Urinary bladder (tissue), 4 donors: Measurements from ENCODE around the gene DAB1. TPM values are rescaled to one million over a fixed set of nuclear protein-coding genes. Genes with fewer than 3 reads are reported as not detected.

ENCODE experiments used
- DNase-seq: peaks from one replicate; pipeline ENCODE4 v3.0.0-alpha.2; 2015; ENCODE audit errors: extremely low spot score
- H3K27ac ChIP-seq: one replicate; pipeline ENCODE4 v1.5.1; 2013; ENCODE audit warnings: low read depth, mild to moderate bottlenecking, moderate library complexity
- H3K36me3 ChIP-seq: one replicate; pipeline ENCODE4 v1.6.1; 2013; ENCODE audit warnings: mild to moderate bottlenecking, moderate library complexity; ENCODE audit not compliant: insufficient read depth
- H3K4me1 ChIP-seq: one replicate; pipeline ENCODE4 v1.6.1; 2013; ENCODE audit warnings: mild to moderate bottlenecking, moderate library complexity; ENCODE audit not compliant: insufficient read depth
- H3K4me3 ChIP-seq: one replicate; pipeline ENCODE4 v1.5.1; 2013; ENCODE audit warnings: low read depth, low read length
- WGBS: extraction: QIAGEN DNeasy Blood & Tissue Kit; methylation state at CpG from one replicate; pipeline ENCODE4 v1.1.7; 2013; 5-methylcytosine and 5-hydroxymethylcytosine counted together
- polyA plus RNA-seq: library from polyadenylated mRNA; stranded (reverse); fragments of 200-250 nt; gene quantifications from one replicate; pipeline ENCODE4 v1.2.3, GENCODE V29; 2013
- total RNA-seq: library from RNA; depleted of rRNA; stranded (reverse); fragments of >200 nt; gene quantifications from one replicate; pipeline ENCODE4 v1.2.3, GENCODE V29; 2014
- donor health status: healthy with polysubstance abuse.
- donor health status: healthy.

DAB1 gene
- total and polyA plus RNA-seq, 2 donors, result 0.86 to 4.9 TPM

DNA sequence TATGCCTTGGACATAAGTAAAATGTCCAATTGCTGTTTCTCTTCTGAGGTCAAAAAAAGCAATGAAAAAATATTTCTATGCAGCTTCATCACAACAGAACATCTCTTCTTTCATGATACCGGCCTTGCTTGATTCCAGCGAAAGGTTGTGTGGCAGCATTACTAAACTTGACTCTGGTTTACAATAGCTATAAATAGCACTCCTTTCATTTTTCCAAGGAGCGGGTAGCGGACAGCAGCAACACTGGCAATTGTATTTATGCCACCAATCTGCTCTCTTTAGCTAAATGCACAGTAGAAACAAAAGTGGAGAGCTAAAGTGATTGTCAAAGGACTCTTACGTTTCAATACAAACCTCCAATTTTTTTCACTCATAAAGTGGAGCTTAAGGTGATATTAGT lies 7.5 kb upstream of the DAB1 start:
- DNase-seq, result no peak
- no peak overlapping the region for H3K27ac ChIP-seq
- no peak overlapping the region for H3K4me3 ChIP-seq
- H3K36me3 ChIP-seq, result no peaks in the 10 kb centered on the region
- 48% methylated on average over 5 of the region's 5 CpGs for WGBS
- no peaks in the 10 kb centered on the region for H3K4me1 ChIP-seq

GRCh38 chr1:57424231-57425027 lies 569 bp upstream of the DAB1 start:
- H3K4me1 ChIP-seq, result no peaks in the 10 kb centered on the region
- DNase-seq, result no peak
- 1% methylated on average over 63 of the region's 63 CpGs for WGBS
- H3K4me3 ChIP-seq, result peak overlapping the region; percentile 38
- no peak overlapping the region for H3K27ac ChIP-seq
- H3K36me3 ChIP-seq, result no peaks in the 10 kb centered on the region

DNA sequence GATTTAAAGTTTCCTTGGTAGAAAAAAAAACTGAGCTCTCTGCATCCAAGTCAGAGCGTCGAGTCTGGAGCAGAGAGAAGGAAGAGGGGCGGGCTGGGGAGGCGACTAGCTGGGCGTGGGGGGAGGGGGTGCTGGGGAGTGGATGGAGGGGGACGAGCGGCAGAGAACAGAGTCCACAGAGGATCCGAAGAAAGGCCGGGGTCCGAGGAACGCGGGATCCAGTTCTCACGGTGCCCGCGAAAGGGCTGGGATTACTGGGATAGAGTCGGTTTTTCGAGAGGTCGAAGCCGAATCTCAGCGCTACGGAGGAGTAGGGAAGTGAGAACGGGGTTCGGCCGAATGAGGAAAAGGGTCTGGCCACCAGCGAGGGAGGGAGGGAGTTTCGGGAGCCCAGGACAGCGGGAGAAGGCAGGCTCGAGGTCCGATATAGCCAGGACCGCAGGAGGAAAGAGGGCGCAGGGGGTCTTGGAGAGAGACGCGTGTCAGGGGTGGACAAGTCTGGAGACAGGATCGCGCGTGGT lies 665 bp downstream of the DAB1 start:
- WGBS, result under 1% methylated on average over 36 of the region's 36 CpGs
- Histone ChIP-seq H3K4me1 (no peaks in the 10 kb centered on the region), H3K4me3 (peak overlapping the region; percentile 38), H3K27ac (no peak overlapping the region), H3K36me3 (no peaks in the 10 kb centered on the region)
- no peak for DNase-seq

- Histone ChIP-seq H3K4me1 (no peaks in the 10 kb centered on the region), H3K36me3 (no peaks in the 10 kb centered on the region), H3K4me3 (peak overlapping the region; percentile 38), H3K27ac (no peak overlapping the region)
- no peak for DNase-seq
- 1% methylated on average over 66 of the region's 66 CpGs for WGBS
Measured at GRCh38 chr1:57422271-57423134, 1.4 kb downstream of the DAB1 start.

- 8% methylated on average over 10 of the region's 10 CpGs for WGBS
- H3K4me3 ChIP-seq, result peak overlapping the region; percentile 38
Measured at GRCh38 chr1:57421806-57422205, 2.1 kb downstream of the DAB1 start.

GRCh38 chr1:57420981-57421785 lies 2.7 kb downstream of the DAB1 start:
- 40% methylated on average over 9 of the region's 9 CpGs for WGBS
- no peaks in the 10 kb centered on the region for H3K36me3 ChIP-seq
- no peak overlapping the region for H3K4me3 ChIP-seq
- no peaks in the 10 kb centered on the region for H3K4me1 ChIP-seq
- H3K27ac ChIP-seq, result no peak overlapping the region
- DNase-seq, result no peak

More at GRCh38 chr1:57421806-57422205, 2.1 kb downstream of the DAB1 start:
- DNase-seq, result no peak
- Histone ChIP-seq H3K36me3 (no peaks in the 10 kb centered on the region), H3K27ac (no peak overlapping the region), H3K4me1 (no peaks in the 10 kb centered on the region)

- no peak overlapping the region for H3K27ac ChIP-seq
- no peak overlapping the region for H3K4me3 ChIP-seq
- DNase-seq, result no peak
- no peaks in the 10 kb centered on the region for H3K4me1 ChIP-seq
- 80% methylated on average over 4 of the region's 4 CpGs for WGBS
- H3K36me3 ChIP-seq, result no peaks in the 10 kb centered on the region
Measured at GRCh38 chr1:57418971-57419370, 4.9 kb downstream of the DAB1 start.

DNA sequence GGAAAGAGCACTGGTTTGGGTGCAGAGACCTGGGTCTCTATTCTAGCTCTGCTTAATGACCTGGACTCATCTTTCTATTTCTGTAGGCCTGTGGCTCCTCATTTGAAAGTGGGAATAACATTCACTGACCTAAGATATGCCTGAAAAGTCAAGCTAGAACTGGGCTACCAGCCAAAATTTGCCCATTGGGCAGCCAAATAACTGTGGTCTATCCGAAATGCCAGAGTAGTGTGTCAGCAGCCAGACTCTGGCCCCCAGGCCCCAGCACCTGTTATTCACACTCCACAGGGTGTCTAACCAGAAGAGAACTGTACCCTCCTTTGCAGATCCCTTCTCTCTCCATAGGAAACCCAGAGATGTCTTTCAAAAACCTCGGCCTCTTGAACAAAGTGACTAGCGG lies 12.6 kb downstream of the DAB1 start:
- no peak overlapping the region for H3K4me3 ChIP-seq
- DNase-seq, result no peak
- H3K4me1 ChIP-seq, result no peaks in the 10 kb centered on the region
- no peaks in the 10 kb centered on the region for H3K36me3 ChIP-seq
- no peak overlapping the region for H3K27ac ChIP-seq
- WGBS, result 88% methylated on average over 3 of the region's 3 CpGs

- Histone ChIP-seq H3K4me3 (no peak overlapping the region), H3K36me3 (no peaks in the 10 kb centered on the region), H3K27ac (no peak overlapping the region), H3K4me1 (no peaks in the 10 kb centered on the region)
- no peak for DNase-seq
- 63% methylated on average over 4 of the region's 4 CpGs for WGBS
Measured at GRCh38 chr1:57410508-57410907, 13.4 kb downstream of the DAB1 start.

DNA sequence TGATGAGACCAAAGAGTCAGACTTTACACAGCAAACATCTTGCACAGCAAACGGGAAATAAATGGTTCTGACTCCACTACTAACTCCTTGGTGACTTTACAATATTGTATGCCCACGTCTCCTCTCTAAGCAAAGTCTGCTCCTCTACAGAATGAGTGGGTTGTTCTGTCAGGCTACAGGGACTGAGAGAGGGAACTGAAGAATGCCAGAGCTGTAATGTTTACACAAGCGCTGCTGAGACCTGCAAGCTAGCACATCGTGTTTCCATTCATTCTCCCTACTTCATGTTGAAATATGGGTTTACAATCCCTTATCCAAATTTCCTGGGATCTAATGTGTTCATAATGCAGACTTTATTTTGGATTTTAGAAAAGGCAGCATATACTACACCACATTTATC lies 15.9 kb downstream of the DAB1 start:
- H3K36me3 ChIP-seq, result no peaks in the 10 kb centered on the region
- no peak overlapping the region for H3K4me3 ChIP-seq
- no peak for DNase-seq
- no peaks in the 10 kb centered on the region for H3K4me1 ChIP-seq
- WGBS, result 17% methylated on average over 4 of the region's 4 CpGs
- no peak overlapping the region for H3K27ac ChIP-seq

DNA sequence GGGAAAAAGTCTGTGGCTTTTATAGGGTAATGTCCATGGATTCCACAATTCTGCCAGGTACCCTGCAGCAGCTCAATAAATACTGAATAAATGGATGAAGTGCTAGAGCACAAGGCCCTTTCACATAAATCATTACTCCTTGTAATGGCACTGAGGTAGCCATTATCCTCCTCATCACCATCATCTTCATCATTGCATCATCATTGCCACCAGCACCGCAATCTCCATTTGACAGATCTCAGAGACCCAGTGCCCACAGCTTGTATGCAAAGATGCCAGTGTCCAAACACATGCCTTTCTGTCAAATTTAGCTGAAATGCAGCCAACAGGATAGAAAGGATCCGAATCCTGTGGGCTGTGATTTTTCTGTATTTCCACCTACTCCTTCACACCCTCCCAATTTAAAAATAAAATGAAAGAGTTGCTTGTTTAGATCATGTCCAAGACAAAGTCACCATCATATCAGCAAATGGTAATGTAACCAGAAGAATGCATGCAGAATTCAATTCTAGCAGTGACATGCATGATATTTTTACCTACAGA lies 17.4 kb downstream of the DAB1 start:
- 93% methylated on average over 2 of the region's 2 CpGs for WGBS
- Histone ChIP-seq H3K36me3 (no peaks in the 10 kb centered on the region), H3K27ac (no peak overlapping the region), H3K4me1 (no peaks in the 10 kb centered on the region), H3K4me3 (no peak overlapping the region)
- no peak for DNase-seq

DNA sequence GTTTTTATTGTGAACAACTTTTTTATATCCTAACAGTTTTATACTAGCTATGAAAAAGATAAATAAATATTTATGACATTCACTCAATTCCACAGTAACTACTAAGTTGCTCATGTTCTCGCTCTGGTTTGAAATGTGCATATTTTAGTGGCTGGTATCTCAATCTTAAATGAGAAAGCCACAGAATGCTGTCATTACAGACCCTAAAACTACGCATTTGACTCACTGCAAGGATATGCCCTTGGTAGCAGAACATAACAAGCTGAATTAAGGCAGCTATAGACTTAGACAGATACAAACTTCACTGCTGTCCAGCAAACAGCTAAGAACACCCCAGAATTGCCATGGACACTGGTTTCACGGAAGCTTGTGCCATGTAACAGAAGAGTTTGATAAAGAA lies 19.0 kb downstream of the DAB1 start:
- Histone ChIP-seq H3K27ac (no peak overlapping the region), H3K36me3 (no peaks in the 10 kb centered on the region), H3K4me3 (no peak overlapping the region), H3K4me1 (no peaks in the 10 kb centered on the region)
- WGBS, result 83% methylated on average over 3 of the region's 3 CpGs
- no peak for DNase-seq

DNA sequence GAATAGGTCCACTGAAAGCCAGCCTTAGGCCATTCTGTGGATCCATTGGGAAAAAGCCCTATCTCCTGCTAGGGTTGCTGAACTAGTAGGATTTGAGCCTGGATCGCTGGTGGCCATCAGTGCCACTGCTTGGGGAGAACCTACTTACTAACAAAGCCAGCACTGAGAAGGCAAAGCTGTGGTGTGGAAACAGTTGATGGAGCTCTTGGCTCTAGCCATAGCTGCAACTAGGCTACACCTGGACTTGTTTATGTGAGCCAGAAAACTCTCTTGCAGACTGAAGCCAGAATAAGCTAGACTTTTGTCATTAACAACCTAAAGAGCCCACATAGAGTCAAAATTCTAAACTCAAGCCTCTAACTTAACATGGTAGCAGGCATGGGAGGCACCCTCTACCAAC lies 20.7 kb downstream of the DAB1 start:
- no peaks in the 10 kb centered on the region for H3K36me3 ChIP-seq
- WGBS, result 92% methylated on average over 1 of the region's 1 CpG
- no peak overlapping the region for H3K4me3 ChIP-seq
- no peaks in the 10 kb centered on the region for H3K4me1 ChIP-seq
- DNase-seq, result no peak
- H3K27ac ChIP-seq, result no peak overlapping the region
